IPS DF 6.9 (cell line): ENCODE measurements around the gene ATP8A1.
A peak's percentile ranks its signal among the peaks of the same experiment; 100 is the strongest.

Source experiments
- DNase-seq: peaks from one replicate; pipeline ENCODE4 v3.0.0-alpha.2; 2013; ENCODE audit warnings: low read depth, low spot score
- H3K27ac ChIP-seq: one replicate; pipeline ENCODE4 v1.5.1; 2013; ENCODE audit warnings: low read length, control low read depth
- H3K27me3 ChIP-seq: 2 replicates; pipeline ENCODE4 v1.6.1; 2013; ENCODE audit warnings: mild to moderate bottlenecking, low read length; ENCODE audit not compliant: control insufficient read depth, insufficient read depth
- H3K36me3 ChIP-seq: 2 replicates; pipeline ENCODE4 v1.6.1; 2013; ENCODE audit warnings: low read length; ENCODE audit not compliant: control insufficient read depth, insufficient read depth
- H3K4me1 ChIP-seq: 2 replicates; pipeline ENCODE4 v1.6.1; 2013; ENCODE audit warnings: low read length; ENCODE audit not compliant: control insufficient read depth, insufficient read depth
- H3K4me3 ChIP-seq: 2 replicates; pipeline ENCODE4 v1.5.1; 2013; ENCODE audit warnings: mild to moderate bottlenecking, low read length
- H3K9me3 ChIP-seq: 2 replicates; pipeline ENCODE4 v1.6.1; 2013; ENCODE audit warnings: low read length, inconsistent platforms; ENCODE audit not compliant: control insufficient read depth, insufficient read depth
- WGBS: extraction: QIAGEN DNeasy Blood & Tissue Kit; methylation state at CpG from one replicate; pipeline ENCODE4 v1.1.7; 2013; ENCODE audit warnings: mixed read lengths, missing lambda C conversion rate; ENCODE audit not compliant: insufficient read length, insufficient coverage; 5-methylcytosine and 5-hydroxymethylcytosine counted together

The ATP8A1 gene

GRCh38 chr4:42453612-42454011 lies 203.3 kb downstream of the ATP8A1 start:
- no peaks in the 10 kb centered on the region for H3K4me1 ChIP-seq
- H3K4me3 ChIP-seq, result no peak overlapping the region
- H3K27ac ChIP-seq, result no peak overlapping the region
- H3K9me3 ChIP-seq, result no peaks in the 10 kb centered on the region
- no CpG with 5 or more reads among the region's 1 CpG for WGBS
- H3K36me3 ChIP-seq, result no peaks in the 10 kb centered on the region
- H3K27me3 ChIP-seq, result no peaks in the 10 kb centered on the region
- DNase-seq, result no peak

- no peaks in the 10 kb centered on the region for H3K36me3 ChIP-seq
- no peaks in the 10 kb centered on the region for H3K4me1 ChIP-seq
- no peak overlapping the region for H3K4me3 ChIP-seq
- H3K27me3 ChIP-seq, result no peaks in the 10 kb centered on the region
- no peaks in the 10 kb centered on the region for H3K9me3 ChIP-seq
- WGBS, result 100% methylated on average over 2 of the region's 3 CpGs
- DNase-seq, result no peak
- H3K27ac ChIP-seq, result no peak overlapping the region
Measured at GRCh38 chr4:42452823-42453222, 204.1 kb downstream of the ATP8A1 start.

- Histone ChIP-seq H3K9me3 (no peaks in the 10 kb centered on the region), H3K27me3 (no peaks in the 10 kb centered on the region), H3K36me3 (no peaks in the 10 kb centered on the region), H3K27ac (no peak overlapping the region), H3K4me3 (no peak overlapping the region), H3K4me1 (no peaks in the 10 kb centered on the region)
- DNase-seq, result no peak
- no CpG with 5 or more reads among the region's 5 CpGs for WGBS
Measured at GRCh38 chr4:42446823-42447222, 210.1 kb downstream of the ATP8A1 start.

GRCh38 chr4:42445038-42445437 lies 211.9 kb downstream of the ATP8A1 start:
- Histone ChIP-seq H3K27ac (no peak overlapping the region), H3K4me3 (no peak overlapping the region), H3K27me3 (no peaks in the 10 kb centered on the region), H3K9me3 (no peaks in the 10 kb centered on the region), H3K4me1 (no peaks in the 10 kb centered on the region), H3K36me3 (no peaks in the 10 kb centered on the region)
- no CpG with 5 or more reads among the region's 5 CpGs for WGBS
- DNase-seq, result no peak

DNA sequence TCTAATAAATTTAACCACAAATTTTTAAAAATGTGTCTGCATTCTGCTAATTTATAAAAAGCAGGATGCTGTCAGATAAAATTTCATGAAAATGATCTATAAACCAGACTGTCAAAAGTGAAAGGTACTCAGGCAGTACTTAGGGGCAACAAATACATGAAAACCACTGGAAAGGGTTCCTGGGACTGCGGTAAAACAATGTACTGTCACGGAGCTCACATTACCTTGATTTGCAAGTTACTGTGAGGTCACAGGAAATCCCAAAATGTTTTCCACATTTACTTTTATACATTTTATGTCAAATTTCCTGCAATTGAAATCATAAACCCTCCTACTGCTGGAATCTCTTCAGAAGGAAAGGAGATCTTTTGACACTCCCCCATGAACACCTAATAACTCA lies 214.3 kb downstream of the ATP8A1 start:
- no peak for DNase-seq

DNA sequence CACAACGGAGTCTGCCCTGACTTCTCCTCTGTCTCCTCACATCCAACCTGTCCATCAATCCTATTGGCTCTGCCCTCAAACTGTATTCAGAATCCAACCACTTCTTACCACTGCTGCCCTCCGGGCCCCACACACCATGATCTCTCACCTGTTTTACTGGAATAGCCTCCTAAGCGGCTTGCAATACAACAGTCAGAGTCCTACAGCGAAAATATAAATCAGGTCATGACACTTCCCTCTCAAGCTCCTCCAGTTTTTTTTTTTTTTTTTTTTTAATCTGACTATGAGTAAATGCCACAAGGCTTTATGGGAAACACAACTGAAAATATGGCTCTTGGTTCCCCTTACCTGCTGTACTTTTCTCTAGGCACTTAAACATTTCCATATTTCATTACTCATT lies 216.8 kb downstream of the ATP8A1 start:
- no peak for DNase-seq
- Histone ChIP-seq H3K36me3 (no peaks in the 10 kb centered on the region), H3K27ac (no peak overlapping the region), H3K4me1 (no peaks in the 10 kb centered on the region), H3K4me3 (no peak overlapping the region), H3K27me3 (no peaks in the 10 kb centered on the region), H3K9me3 (no peaks in the 10 kb centered on the region)
- no CpG with 5 or more reads among the region's 4 CpGs for WGBS

More for the DNA sequence above, 214.3 kb downstream of the ATP8A1 start:
- no peaks in the 10 kb centered on the region for H3K36me3 ChIP-seq
- H3K27me3 ChIP-seq, result no peaks in the 10 kb centered on the region
- H3K4me3 ChIP-seq, result no peak overlapping the region
- H3K27ac ChIP-seq, result no peak overlapping the region
- WGBS, result no CpG with 5 or more reads among the region's 2 CpGs
- no peaks in the 10 kb centered on the region for H3K4me1 ChIP-seq
- H3K9me3 ChIP-seq, result no peaks in the 10 kb centered on the region

DNA sequence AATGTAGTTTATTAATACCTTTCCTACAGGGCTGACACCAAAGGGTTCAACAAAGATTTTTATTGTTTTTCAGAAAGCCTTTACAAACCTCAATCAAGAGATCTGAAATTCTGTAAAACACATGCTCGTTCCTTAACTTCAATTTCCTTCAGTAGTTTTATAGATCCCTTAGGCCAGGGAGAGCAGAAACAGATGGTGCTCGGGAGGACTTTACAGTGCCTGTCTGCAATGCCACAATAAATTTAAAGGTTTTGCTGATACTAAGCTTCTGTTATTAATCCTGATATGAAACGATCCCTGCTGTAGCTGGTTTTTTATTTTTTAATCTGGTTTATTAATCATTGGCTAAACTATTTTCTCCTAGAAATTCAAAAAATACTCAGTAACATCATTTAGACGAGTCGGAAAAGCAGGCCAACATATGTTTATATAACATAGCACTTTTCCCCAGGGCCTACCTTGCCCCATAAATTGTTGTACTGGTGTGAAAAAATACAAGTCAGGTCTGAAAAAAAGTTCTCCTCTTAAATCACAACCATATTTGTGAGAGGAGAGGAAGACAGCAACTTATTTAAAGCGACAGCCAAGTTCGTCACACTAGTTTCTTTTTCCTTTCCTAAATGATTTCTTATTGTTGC lies 219.9 kb downstream of the ATP8A1 start:
- H3K4me3 ChIP-seq, result no peak overlapping the region
- no peak overlapping the region for H3K27ac ChIP-seq
- H3K36me3 ChIP-seq, result no peaks in the 10 kb centered on the region
- no CpG with 5 or more reads among the region's 7 CpGs for WGBS
- H3K9me3 ChIP-seq, result no peaks in the 10 kb centered on the region
- no peaks in the 10 kb centered on the region for H3K4me1 ChIP-seq
- no peaks in the 10 kb centered on the region for H3K27me3 ChIP-seq
- DNase-seq, result no peak

- no peaks in the 10 kb centered on the region for H3K36me3 ChIP-seq
Measured at GRCh38 chr4:42428036-42428435, 228.9 kb downstream of the ATP8A1 start.

GRCh38 chr4:42425146-42426065 lies 231.5 kb downstream of the ATP8A1 start:
- Histone ChIP-seq H3K27ac (peak overlapping the region; percentile 56), H3K36me3 (no peaks in the 10 kb centered on the region), H3K9me3 (no peaks in the 10 kb centered on the region), H3K4me3 (no peak overlapping the region), H3K4me1 (peaks cover 11% of the 10 kb centered on the region), H3K27me3 (no peaks in the 10 kb centered on the region)
- no peak for DNase-seq
- WGBS, result no CpG with 5 or more reads among the region's 19 CpGs

More at GRCh38 chr4:42428036-42428435, 228.9 kb downstream of the ATP8A1 start:
- no peaks in the 10 kb centered on the region for H3K9me3 ChIP-seq
- H3K4me3 ChIP-seq, result no peak overlapping the region
- DNase-seq, result no peak
- peaks cover 11% of the 10 kb centered on the region for H3K4me1 ChIP-seq
- WGBS, result no CpG with 5 or more reads among the region's 2 CpGs
- H3K27me3 ChIP-seq, result no peaks in the 10 kb centered on the region
- no peak overlapping the region for H3K27ac ChIP-seq

- no peak overlapping the region for H3K27ac ChIP-seq
- H3K4me3 ChIP-seq, result no peak overlapping the region
- WGBS, result no CpG with 5 or more reads among the region's 5 CpGs
- H3K4me1 ChIP-seq, result no peaks in the 10 kb centered on the region
- no peak for DNase-seq
- no peaks in the 10 kb centered on the region for H3K36me3 ChIP-seq
- H3K9me3 ChIP-seq, result no peaks in the 10 kb centered on the region
- no peaks in the 10 kb centered on the region for H3K27me3 ChIP-seq
Measured at GRCh38 chr4:42420140-42420539, 236.8 kb downstream of the ATP8A1 start.
